ENCODE data around the gene MXRA7.

DNA sequence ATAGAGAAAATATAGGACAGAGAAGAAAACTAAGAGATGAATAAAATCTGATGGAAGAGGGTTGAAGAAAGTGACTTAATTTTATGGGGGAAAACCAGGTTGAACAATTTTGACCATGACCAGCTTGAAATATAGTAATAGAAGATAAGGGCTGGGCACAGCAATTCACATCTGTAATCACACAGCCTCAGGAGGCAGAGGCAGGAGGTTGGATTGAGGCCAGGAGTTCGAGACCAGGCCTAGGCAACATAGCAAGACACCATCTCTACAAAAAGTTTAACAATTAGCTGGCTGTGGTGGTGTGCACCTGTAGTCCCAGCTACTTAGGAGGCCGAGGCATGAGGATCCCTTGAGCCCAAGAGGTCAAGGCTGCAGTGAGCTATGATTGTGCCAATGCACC, 8.7 kb downstream of the MXRA7 start:
- TF ChIP-seq MAX (IDR thresholded peaks at IDR 0.05) (no peak), NFIC (IDR thresholded peaks at IDR 0.05) (no peak), TEAD4 (IDR thresholded peaks at IDR 0.05) (no peak), TAF1 (IDR thresholded peaks at IDR 0.05; ENCODE audit: low read depth) (no peak), ZBTB7A (IDR thresholded peaks at IDR 0.05; ENCODE audit: low read depth) (no peak), EP300 (IDR thresholded peaks at IDR 0.05; ENCODE audit: borderline replicate concordance) (no peak), FOXM1 (IDR thresholded peaks at IDR 0.05; ENCODE audit: borderline replicate concordance, low read depth) (no peak), RAD21 (IDR thresholded peaks at IDR 0.05; ENCODE audit: low read depth) (no peak), YY1 (IDR thresholded peaks at IDR 0.05; ENCODE audit: low read depth) (no peak), USF1 (IDR thresholded peaks at IDR 0.05) (no peak), CREB1 (IDR thresholded peaks at IDR 0.05; ENCODE audit: low read depth) (no peak), CEBPB (IDR thresholded peaks at IDR 0.05) (no peak)
- TF ChIP-seq, protein P1, sequence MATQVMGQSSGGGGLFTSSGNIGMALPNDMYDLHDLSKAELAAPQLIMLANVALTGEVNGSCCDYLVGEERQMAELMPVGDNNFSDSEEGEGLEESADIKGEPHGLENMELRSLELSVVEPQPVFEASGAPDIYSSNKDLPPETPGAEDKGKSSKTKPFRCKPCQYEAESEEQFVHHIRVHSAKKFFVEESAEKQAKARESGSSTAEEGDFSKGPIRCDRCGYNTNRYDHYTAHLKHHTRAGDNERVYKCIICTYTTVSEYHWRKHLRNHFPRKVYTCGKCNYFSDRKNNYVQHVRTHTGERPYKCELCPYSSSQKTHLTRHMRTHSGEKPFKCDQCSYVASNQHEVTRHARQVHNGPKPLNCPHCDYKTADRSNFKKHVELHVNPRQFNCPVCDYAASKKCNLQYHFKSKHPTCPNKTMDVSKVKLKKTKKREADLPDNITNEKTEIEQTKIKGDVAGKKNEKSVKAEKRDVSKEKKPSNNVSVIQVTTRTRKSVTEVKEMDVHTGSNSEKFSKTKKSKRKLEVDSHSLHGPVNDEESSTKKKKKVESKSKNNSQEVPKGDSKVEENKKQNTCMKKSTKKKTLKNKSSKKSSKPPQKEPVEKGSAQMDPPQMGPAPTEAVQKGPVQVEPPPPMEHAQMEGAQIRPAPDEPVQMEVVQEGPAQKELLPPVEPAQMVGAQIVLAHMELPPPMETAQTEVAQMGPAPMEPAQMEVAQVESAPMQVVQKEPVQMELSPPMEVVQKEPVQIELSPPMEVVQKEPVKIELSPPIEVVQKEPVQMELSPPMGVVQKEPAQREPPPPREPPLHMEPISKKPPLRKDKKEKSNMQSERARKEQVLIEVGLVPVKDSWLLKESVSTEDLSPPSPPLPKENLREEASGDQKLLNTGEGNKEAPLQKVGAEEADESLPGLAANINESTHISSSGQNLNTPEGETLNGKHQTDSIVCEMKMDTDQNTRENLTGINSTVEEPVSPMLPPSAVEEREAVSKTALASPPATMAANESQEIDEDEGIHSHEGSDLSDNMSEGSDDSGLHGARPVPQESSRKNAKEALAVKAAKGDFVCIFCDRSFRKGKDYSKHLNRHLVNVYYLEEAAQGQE (IDR thresholded peaks at IDR 0.05; ENCODE audit: low read depth), result no peak

Measured in Ishikawa (cell line).